ENCODE measurements around the gene SPATA9.

The SPATA9 gene

DNA sequence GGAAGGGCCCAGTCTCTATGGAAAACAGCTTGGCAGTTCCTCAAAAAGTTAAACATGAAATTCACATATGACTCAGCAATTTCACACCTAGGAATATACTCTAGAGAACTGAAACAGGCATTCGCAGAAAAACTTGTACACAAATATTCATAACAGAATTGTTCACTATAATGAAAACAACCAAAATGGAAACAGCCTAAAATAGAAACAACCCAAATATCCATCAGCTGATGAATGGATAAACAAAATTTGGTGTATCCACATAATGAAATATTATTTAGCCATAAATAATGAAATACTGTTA is 67.7 kb downstream of the SPATA9 start:
- DNase-seq, result no peak

DNA sequence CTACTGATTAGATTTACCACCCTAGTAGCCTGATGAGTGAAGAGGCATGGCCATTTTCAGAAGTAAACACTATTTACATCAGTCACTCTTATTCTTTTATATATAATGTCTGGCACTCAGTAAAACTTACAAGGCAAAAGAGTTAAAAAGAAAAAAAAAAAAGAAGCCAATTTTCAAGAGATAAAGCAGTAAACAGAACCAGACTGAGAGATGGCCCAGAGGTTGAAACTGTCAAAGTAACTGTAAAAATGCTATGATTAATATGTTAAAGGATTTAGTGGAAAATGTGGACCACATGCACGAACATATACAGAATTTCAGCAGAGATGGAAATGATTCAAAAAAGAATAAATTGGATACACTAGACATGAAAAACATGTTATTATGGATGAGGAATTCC is 69.3 kb downstream of the SPATA9 start:
- no peak for DNase-seq

DNA sequence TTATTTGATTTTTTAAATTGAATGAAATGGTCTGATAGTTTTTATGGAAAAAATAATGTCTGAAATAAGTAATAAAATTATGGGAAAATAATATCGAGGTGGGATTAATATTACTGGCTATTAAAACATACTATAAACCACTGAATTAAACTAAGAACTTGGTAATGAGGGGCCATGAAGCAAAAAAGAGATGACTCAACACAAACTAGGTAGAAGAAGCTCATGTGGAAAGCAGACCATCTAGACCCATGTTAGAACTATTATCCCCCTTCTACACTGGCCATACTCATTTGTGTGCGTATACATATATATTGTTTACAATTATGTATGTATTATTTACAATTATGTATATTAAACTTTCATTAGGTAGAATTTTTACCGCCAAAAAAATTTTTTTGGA is 71.4 kb downstream of the SPATA9 start:
- no peak for DNase-seq

DNA sequence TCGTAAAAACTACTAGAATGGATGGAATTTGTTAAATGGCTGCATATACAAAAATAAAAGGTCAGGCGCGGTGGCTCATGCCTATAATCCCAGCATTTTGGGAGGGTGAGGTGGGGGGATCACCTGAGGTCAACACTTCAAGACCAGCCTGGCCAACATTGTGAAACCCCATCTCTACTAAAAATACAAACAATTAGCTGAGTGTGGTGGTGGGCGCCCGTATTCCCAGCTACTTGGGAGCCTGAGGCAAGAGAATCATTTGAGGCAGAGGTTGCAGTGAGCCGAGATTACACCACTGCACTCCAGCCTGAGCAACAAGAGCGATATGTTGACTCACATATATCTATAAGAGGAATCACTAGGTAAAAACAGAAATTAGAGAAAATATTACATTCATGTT is 72.2 kb downstream of the SPATA9 start:
- DNase-seq, result no peak

DNA sequence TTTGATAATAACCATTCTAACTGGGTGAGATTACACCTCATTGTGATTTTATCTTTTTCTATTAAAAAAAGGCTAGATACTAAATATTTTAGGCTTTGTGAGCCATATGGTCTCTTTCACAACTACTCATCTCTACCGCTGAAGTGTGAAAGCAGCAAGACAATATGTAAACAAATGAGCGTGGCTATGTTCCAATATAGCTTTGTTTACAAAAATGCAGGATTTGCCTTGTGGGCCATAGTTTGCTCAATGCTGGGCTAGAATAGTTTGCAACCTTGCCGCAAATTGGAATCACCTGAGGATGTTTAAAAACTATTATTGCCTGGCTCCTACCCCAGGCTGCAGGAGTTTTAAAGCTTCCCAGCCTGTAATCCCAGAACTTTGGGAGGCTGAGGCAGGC is 73.1 kb downstream of the SPATA9 start:
- no peak for DNase-seq

All from fibroblast of skin of abdomen (primary cell).